DMS53 (cell line): Measurements from ENCODE around the gene SRP14.

Experiments used
- DNase-seq: peaks from one replicate; lab custom pipeline; 2025; lab: John Stamatoyannopoulos, UW

SRP14 gene

GRCh38 chr15:40067921-40068624 is 29.1 kb upstream of the SRP14 start:
- DNase-seq: no peak

GRCh38 chr15:40066589-40066988 is 27.6 kb upstream of the SRP14 start:
- no peak for DNase-seq

GRCh38 chr15:40065166-40065565 is 26.2 kb upstream of the SRP14 start:
- DNase-seq: peak; percentile 56

GRCh38 chr15:40064231-40064894 is 25.4 kb upstream of the SRP14 start:
- no peak for DNase-seq

GRCh38 chr15:40063563-40064011 is 24.6 kb upstream of the SRP14 start:
- DNase-seq: no peak

GRCh38 chr15:40062816-40063562 is 24.0 kb upstream of the SRP14 start:
- DNase-seq: no peak

GRCh38 chr15:40061212-40061901 is 22.4 kb upstream of the SRP14 start:
- DNase-seq: no peak

- no peak for DNase-seq
Observed at GRCh38 chr15:40060236-40060961, 21.4 kb upstream of the SRP14 start.

- DNase-seq: no peak
Observed at GRCh38 chr15:40059821-40060220, 20.8 kb upstream of the SRP14 start.

GRCh38 chr15:40058476-40059140 is 19.6 kb upstream of the SRP14 start:
- DNase-seq: no peak

- no peak for DNase-seq
Observed at GRCh38 chr15:40055576-40056293, 16.8 kb upstream of the SRP14 start.

GRCh38 chr15:40054855-40055575 is 16.0 kb upstream of the SRP14 start:
- peak; percentile 90 for DNase-seq

GRCh38 chr15:40054605-40054854 is 15.5 kb upstream of the SRP14 start:
- DNase-seq: peak; percentile 70

- DNase-seq: no peak
Observed at GRCh38 chr15:40053831-40054604, 15.0 kb upstream of the SRP14 start.

- DNase-seq: no peak
Observed at GRCh38 chr15:40053079-40053830, 14.3 kb upstream of the SRP14 start.

GRCh38 chr15:40052604-40053003 is 13.6 kb upstream of the SRP14 start:
- no peak for DNase-seq

- no peak for DNase-seq
Observed at GRCh38 chr15:40051616-40052415, 12.8 kb upstream of the SRP14 start.
